Stimulated activated CD8-positive, alpha-beta memory T cell treated with anti-CD3 and anti-CD28 coated beads, Interleukin-2, amount 100 ng/mL, for 48 hours (primary cell): ENCODE results near the gene APOBEC3F.

Experiments
- DNase-seq, 2 donors: peaks; one replicate each; pipeline ENCODE4 v3.0.0-alpha.2; 2020; ENCODE audit warnings: low read depth in 2 of 2

APOBEC3F gene

DNA sequence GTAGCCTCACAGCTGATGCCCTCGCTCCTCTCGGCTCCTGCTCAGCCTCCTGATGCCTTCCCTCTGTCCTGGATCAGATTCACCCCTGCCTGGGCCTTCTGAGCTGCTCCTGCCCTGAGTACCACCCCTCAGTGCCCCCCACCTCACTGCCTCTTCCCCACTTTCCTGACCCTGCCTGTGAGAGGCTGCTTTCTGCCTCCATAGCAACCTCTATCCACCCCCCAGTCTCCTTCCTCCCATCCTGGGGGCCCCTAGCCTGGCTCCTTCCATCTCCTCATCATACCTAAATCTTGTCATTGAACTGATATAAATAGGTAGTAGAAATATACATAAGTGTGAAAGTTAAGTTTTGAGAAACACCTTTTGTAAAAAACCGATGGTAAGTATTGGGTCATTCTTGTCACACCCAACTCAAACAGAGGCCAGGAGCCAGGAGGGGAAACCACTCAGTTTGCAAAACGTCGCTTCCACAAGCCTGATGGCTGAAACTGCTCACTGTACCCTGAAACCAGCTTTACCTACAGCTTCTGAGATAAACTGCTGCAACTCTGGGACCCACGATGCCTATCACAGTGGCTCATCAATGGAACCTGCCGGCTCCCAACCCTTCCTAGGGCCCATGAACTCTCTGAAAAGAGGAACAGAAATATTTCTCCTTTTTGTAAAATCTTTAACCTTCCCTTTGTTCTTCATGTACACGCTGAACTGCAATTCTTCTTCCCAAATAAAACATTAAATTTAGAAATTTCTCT is 51.6 kb downstream of the APOBEC3F start:
- no peak for DNase-seq

DNA sequence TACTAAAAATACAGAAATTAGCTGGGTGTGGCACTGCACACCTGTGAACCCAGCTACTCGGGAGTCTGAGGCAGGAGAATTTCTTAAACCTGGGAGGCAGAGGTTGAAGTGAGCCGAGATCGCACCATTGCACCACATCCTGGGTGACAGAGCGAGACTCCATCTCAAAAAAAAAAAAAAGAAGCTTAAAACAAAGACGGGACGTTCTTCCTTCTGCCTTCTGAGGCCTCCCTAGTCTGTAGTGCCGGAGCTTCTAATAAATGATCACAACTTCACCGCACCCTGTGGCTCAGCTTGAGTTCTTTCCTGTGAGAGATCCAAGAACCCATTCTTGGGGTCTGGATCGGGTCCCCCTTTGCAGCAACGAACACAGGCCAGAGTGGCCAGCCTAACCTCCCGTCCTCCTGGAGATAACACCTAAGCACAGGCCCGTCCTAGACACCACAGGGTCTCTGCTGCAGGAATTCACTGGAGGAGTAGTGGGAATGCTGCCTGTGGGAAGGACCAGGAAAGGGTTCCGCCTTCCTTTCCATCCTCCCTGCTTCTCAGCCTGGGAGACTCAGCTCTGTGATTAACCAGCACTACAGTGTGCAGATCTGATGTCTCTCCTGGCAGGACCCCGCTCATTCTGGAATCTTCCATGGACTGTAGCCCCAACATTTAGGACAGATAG is 54.2 kb downstream of the APOBEC3F start:
- DNase-seq: no peak

DNA sequence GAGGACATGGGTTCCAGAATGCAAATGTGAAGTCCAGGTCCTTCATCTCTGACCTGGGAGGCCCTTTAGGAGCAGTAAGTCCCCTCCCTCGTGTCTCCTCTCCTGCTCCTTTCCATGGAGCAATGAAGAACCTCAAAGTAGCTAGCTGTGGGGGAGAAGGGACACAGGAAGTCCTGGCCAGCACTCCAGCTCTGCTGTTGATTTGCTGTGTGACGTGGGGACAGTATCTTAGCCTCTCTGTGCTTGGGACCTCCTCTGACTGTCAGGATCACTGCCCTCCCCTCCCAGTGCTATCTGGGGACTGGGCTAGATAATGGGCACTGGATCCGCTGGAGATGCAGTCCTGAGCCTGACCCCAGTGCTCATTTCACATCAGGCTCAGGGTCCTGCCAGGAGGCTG is 55.3 kb downstream of the APOBEC3F start:
- no peak for DNase-seq

DNA sequence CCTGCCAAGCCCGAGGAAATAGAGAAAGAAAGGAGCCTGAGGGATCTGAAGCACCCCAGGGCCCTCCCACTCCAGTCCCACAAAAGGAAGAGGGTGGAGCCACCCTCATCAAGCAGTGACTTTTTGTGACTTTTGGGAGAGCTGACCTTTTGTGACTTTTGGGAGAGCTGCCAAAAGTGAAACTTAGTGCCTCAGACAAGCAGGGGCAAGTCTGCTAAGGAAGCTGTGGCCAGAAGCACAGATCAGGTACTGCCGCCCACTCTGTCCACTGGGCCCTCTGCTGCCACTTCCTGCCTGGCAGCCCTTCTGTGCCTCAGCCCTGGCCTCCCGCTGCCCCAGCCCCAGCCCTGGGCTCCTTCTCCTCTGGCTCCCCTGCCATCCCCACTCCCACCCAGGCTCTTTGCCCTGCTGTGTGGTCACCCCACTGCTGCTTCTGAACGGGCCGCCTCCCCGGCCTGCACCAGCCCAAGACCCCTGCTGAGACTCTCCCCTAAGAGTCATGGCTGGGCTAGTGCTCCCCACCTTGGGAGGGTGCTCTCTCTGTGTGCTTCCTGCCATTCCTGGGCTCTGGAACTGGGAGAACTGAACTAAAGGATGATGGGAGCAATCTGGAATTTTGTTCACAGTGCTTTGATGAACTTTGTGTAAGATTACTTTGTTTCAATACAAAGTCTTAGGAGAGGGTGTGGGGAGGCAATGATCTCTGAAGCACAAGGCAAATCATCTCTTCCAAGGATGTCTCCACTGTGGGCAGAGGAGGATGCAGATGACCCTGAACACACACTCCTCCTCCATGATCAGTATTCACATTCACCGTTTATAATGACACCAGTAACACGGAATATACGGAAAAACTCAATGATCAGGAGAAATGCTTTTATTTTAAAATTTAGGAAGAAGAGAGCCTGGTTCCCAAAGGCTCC is 56.7 kb downstream of the APOBEC3F start, which contains the start of gene APOBEC3H:
TSS of gene APOBEC3H (plus strand) at position 147 of the 923 bp plus-strand sequence. CDS start 3,035 bp downstream, outside the sequence.
- no peak for DNase-seq

DNA sequence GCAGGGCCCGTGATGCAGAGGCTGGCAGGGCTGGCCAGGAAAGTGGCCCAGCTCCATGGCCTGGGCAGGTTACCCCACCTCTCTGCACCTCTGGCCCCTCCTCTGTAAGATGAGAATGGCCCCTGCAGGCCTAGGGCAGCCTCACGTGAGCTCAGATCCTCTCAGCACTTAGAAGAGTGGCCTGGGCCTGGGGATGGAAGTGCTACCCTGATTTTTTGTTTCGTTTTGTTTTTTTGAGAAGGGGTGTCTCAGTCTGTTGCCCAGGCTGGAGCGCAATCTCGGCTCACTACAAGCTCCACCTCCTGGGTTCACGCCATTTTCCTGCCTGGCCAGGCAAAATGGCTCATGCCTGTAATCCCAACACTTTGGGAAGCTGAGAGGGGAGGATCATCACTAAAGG is 57.4 kb downstream of the APOBEC3F start:
- no peak for DNase-seq

DNA sequence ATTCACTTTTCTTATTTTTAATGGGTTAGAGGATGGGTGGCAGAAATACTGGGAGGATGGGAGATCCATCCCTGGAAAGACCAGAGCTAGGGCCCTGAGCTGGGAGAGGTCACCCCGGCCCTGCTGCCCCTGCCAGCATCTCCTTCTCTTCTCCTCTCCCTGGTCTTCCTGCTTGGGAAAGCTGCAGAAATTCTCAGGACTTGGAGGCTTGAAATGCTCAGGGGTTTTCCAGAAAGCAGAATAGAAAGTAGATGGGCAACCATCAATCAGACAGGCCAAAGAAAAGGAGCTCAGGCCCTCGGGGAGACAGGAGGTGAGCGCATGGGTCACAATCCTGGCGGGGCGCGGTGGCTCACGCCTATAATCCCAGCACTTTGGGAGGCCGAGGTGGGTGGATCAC is 57.9 kb downstream of the APOBEC3F start:
- no peak for DNase-seq

DNA sequence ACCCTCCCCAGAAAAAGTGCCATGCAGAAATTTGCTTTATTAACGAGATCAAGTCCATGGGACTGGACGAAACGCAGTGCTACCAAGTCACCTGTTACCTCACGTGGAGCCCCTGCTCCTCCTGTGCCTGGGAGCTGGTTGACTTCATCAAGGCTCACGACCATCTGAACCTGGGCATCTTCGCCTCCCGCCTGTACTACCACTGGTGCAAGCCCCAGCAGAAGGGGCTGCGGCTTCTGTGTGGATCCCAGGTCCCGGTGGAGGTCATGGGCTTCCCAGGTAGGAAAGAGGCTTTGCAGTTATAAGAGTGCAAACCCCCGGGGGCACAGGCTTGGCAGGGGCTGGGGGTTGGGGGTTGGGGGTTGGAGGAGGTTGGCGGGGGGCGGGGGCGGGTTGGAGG is 60.6 kb downstream of the APOBEC3F start:
- DNase-seq: no peak

DNA sequence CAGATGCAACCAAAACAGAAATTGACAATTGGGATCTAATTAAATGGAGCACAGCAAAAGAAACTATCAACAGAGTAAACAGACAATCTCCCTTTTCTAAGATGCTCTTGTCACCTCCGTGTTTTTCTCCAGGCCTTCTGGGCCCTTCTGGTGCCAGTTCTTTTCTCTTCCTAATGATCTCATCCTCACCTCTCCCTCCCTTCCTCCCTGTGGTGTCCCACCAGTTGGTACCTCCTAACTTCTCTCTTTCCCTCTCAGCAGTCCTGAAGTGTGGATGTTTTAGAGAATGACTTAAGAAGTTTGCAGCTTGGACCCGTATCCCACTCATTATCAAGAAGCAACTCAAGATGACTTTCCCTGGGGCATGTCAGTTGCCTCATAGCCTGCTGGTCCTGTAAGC is 62.8 kb downstream of the APOBEC3F start:
- DNase-seq: no peak
